SIG-M5 treated with dmso at 0.1 percent for 504 hours (cell line): ENCODE data around the gene RAB43.
A peak's percentile ranks its signal among the peaks of the same experiment; 100 is the strongest.
"Not testable (repeated sequence)": the region's sequence is repeated elsewhere in the genome, so short reads cannot be mapped to it uniquely, and the experiment has no call there.

Experiments
- DNase-seq: peaks from one replicate; lab custom pipeline; 2025; ENCODE audit not compliant: unreplicated experiment; lab: John Stamatoyannopoulos, UW

Gene RAB43

DNA sequence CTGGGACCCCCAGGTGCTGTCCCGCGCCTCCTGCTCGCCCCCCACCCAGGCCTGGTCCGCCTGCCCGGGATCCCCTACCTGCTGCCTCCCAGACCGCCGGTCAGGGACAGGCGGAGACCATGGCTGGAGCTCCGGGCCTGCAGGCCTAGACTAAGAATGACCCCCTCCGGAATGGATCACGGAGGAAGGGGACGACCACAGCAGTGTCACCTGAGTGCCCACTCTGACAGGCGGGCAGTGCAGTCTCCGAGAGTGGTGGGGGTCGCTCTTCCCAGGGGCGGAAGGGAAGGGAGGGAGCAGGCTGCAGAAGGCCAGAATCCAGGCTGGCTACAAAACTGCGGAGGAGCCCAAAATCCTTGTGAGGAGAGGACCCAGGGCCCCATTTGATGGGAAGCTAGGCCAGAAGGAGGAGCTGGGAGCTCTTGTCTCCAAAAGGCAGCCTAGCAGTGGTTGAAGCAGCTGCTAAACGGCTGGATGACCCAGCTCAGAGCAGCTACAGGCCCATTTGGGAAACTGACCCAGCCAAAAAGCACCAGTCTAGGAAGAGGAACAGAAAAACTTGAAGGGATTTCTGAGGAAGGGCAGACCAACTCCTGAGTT lies 908 bp upstream of the RAB43 start:
- DNase-seq: no peak

DNA sequence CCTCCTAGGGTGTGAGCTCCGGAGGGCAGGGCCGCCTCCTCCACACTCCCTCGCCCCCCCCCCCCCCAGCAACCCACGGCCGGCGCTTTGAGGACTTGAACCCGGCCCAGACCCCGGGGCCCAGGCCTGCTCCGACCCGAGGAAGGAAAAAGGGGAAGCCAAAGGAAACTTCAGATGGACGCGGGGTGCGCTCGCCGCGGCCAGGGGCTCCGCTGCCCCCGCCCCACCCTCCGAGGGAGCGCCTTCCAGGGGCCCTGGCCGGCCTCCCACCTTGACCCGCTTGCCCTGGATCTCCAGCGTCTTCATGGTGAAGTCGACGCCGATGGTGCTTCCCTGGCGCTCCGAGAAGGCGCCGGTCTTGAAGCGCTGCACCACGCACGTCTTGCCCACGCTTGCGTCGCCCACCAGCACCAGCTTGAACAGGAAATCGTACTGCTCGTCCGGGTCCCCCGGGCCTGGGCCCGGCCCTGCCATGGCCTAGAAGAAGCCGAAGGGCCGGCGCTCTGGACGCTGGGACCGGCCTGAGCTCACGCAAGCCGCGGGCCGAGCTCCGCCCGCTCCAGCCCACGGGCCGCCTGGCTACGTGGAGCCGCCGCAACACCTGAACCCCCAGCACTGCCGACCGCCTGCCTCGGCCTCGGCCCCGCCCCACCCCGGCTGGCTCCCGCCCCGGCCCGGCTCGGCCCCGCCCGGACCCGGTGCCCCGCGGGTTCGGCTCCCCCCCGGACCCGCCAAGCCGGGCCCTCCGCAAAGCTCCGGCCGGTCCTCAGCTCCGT lies 400 bp downstream of the RAB43 start:
- DNase-seq: peak; percentile 33

DNA sequence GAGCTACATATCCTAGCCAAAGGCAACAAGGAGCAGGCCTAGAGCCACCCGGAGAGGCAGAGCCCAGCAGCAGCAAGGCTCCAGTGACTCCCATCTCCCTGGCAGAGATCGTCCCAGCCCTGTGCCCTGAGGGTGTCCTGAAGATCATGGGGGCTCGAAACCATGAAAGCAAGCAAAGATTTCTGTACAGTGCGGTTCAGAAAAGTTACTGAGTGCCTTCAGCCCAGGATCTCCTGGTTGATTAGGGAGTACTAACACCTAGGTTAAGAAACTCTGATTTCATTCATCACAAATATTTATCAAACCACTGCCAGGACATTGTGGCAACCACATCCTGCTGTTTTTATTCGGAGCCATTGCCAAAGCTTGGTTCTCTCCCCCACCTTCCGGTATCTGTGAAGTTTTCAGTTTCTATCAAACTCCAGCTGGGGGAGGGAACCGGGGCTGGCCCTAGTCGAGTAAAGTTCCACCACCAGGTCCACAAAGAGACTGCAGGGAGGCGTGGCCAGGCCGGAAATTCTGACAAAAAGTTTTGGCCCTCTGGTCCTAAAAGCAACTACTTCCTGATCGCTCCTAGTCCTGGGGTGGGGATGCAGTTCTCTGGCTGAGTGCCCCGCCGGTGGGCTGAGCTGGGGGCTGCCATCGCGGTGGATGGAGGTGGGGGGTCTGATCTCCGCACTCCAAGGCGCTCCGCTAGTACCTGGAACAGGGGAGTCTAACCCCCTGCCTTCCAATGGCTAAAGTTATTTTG lies 1.2 kb downstream of the RAB43 start:
- DNase-seq: peak; percentile 98

DNA sequence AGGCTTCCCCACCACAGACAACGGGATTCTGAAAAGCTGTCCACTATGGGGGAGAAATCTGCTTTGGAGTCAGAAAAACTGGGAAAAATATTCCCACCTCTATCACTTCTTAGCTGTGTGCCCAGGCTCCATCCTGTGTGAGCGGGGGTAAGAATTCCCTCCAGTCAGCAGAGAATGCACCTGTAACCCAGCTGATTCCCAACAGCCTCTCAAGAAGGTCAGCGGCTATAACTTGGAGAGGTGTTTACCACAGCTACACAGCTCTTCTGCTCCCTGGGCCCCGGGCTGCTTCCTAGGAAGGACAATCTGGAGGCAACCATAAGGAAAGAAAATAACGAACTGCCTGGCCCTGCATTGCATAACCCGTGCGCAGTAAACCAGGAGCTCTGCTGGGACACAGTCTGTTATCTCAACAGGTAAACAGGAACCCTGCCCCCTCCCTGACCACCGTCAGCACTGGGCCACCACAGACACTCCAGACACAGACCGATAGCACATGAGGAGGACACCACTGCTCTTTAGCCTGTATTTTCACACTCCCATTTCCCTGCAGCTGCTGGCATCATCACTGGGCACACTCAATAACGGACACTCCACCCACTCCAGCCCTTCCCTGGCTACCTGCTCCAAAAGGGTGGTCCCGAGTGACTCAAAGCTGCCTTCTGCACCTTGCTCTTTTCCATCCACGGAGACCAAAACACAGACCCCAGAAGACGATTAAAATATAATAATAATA lies 2.1 kb downstream of the RAB43 start:
- DNase-seq: no peak

GRCh38 chr3:129118745-129119144 lies 2.9 kb downstream of the RAB43 start:
- DNase-seq: no peak

GRCh38 chr3:129117134-129117533 lies 4.5 kb downstream of the RAB43 start:
- DNase-seq: no peak

DNA sequence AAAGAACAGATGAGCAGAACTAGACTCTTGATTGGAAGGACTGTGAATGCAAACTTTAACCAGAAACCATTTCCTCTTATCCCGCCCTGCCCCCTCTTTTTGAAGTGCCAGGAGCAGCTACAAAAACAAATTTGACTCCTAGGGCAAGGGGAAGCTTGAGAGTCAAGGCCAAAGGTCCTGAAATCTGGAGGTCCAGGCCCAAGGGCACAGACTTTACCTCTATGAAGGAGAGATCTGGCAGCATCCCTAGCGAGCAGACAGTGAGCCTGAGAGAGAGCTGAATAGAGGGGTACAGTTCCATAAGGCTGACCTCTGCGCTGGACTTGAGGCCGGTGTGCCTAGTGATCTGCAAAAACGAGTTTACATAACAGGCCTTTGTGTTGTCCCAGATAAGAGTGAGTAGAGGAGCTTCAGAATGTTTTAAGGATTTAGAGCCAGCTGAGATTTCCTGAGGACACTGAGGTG lies 5.1 kb downstream of the RAB43 start:
- DNase-seq: no peak

DNA sequence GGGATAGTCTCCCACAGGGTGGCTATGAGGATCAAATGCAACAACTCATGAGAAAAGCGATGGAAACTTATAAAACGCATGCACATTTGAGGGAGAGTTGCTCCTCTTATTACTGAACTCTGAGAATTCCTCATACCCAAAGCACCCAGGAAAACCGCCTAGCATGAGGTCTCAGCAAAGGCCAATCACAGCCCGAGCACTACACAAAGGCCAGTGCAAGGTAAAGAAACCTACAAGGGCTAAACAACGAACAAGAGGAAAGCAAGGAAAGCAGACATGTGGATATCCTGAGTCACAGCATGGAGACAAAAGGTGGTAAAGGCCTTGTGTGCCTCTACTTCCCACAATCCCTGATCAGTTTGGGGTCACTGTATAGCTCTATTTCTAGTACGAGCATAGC lies 7.1 kb downstream of the RAB43 start:
- DNase-seq: no peak

GRCh38 chr3:129112308-129113052 lies 9.1 kb downstream of the RAB43 start:
- DNase-seq: peak; percentile 89

GRCh38 chr3:129111076-129111780 lies 10.4 kb downstream of the RAB43 start:
- DNase-seq: not testable (repeated sequence)

- no peak for DNase-seq
Observed at GRCh38 chr3:129107793-129108192, 13.8 kb downstream of the RAB43 start.

- DNase-seq: no peak
Observed at GRCh38 chr3:129106866-129107565, 14.6 kb downstream of the RAB43 start.

DNA sequence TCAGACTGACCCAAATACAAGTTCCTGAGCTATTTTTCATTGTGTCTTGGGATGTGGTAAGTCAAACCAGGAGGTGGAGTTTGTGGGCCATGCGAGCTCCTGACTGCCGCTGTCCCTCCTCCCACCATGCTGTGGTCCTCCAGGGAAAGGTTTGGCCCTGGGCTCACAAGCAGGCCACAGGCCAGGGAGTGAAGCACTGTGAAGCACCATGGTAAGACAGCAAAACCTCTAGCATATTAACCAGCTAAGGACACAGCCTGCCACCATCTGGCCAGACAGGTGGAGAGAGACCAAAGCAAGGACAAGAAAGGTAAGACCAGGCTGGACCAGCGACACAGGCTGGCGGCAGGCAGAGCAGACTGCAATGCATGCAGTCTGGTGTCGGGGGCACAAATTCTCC lies 15.3 kb downstream of the RAB43 start:
- DNase-seq: no peak

- DNase-seq: no peak
Observed at GRCh38 chr3:129105862-129106261, 15.7 kb downstream of the RAB43 start.

DNA sequence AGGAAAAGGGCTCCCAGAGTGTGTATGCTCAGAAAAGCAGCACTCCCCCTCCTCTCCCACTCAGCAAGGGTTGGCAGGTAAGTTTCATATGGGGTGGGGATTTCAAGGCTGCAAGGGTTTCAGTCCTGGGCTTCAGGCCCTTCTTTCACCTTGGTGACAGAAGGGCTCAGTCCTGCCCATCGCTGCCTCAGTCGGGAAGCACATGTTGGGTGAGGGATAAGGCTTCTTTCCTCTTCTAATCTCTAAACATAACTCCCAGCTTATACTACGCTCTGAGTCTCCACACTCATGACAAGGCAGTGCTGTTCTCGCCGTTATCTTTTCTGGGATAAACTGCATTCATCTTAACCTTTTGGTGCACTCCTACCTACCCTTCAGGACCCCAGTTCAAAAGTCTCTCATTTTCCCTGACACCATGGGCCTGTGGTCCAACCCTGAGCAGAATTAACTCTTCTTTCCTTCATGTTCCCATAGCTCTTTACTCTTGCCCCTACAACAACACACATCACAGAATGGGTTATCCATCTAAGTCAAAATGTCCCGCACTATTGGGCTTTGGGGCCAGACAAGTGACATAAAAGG lies 17.0 kb downstream of the RAB43 start:
- no peak for DNase-seq

GRCh38 chr3:129104051-129104450 lies 17.6 kb downstream of the RAB43 start:
- no peak for DNase-seq

- no peak for DNase-seq
Observed at GRCh38 chr3:129103296-129103695, 18.3 kb downstream of the RAB43 start.

DNA sequence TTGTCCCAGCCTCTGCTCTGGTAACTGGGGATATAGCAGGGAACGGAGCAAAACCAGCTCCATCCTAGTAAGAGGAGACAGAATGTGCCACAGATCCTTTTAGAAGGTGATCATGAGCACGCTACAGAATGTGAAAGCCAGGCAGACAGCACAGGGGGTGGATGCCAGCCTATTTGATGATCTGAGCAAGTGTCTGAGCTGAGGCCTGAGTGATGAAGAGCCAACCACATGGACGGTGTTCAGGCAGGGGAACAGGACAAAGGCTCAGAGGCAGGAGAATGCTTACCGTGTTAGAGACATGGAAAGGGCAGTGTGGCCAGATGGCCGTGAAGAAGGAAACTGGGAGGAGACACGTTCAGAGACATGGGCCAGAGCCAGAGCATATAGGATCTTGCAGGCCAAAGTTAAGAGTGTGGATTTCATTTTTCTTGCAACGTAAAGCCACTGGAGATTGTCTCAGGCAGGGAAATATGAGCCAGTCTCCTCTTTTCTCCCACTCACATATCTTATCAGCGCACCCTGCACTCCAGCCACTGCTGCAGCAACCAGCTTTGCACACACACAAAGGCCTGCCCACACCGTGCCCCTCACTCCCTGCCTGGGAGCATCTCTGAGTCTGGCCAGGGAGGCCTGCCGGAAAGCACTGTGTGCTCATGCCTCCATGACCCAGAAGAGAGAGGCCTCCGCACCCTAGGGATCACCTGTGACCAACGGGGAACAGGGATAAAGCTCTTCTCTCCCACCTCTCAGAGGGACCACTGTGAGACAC lies 20.1 kb downstream of the RAB43 start:
- DNase-seq: no peak
